Neuronal stem cell (in vitro differentiated cells): ENCODE measurements around the gene ADTRP.

Source experiments
- DNase-seq: peaks from one replicate; pipeline ENCODE4 v3.0.0-alpha.2; 2013; ENCODE audit warnings: low spot score
- H2AFZ ChIP-seq: one replicate; pipeline ENCODE4 v1.6.1; 2013; ENCODE audit warnings: mild to moderate bottlenecking, low read length, inconsistent platforms
- H2AK5ac ChIP-seq: 2 replicates; pipeline ENCODE4 v1.6.1; 2013; ENCODE audit warnings: low read depth, mild to moderate bottlenecking, inconsistent platforms, low read length, moderate library complexity, mixed read lengths
- H2BK120ac ChIP-seq: 2 replicates; pipeline ENCODE4 v1.6.1; 2013; ENCODE audit warnings: low read depth, mild to moderate bottlenecking, inconsistent platforms, low read length, moderate library complexity, mixed read lengths
- H2BK12ac ChIP-seq: one replicate; pipeline ENCODE4 v1.6.1; 2013; ENCODE audit warnings: low read length, inconsistent platforms
- H2BK15ac ChIP-seq: 2 replicates; pipeline ENCODE4 v1.6.1; 2013; ENCODE audit warnings: mild to moderate bottlenecking, low read length, inconsistent platforms, mixed read lengths
- H2BK5ac ChIP-seq: one replicate; pipeline ENCODE4 v1.6.1; 2013; ENCODE audit warnings: inconsistent platforms, mild to moderate bottlenecking, low read length, moderate library complexity
- H3K14ac ChIP-seq: one replicate; pipeline ENCODE4 v1.6.1; 2013; ENCODE audit warnings: low read length, inconsistent platforms
- H3K18ac ChIP-seq: 2 replicates; pipeline ENCODE4 v1.6.1; 2013; ENCODE audit warnings: low read length, inconsistent platforms
- H3K23ac ChIP-seq: 2 replicates; pipeline ENCODE4 v1.6.1; 2013; ENCODE audit warnings: low read depth, mild to moderate bottlenecking, mixed read lengths, low read length, inconsistent platforms; ENCODE audit not compliant: poor library complexity
- H3K27ac ChIP-seq: replicated peaks from 3 replicates; pipeline ENCODE4 v1.5.1; 2013; ENCODE audit warnings: low read length, inconsistent platforms
- H3K27me3 ChIP-seq, 3 experiments: 2 replicates each; pipeline ENCODE4 v1.6.1; 2013; ENCODE audit warnings: low read length in 3 of 3, mild to moderate bottlenecking in 2 of 3, inconsistent platforms in 1 of 3, low read depth in 1 of 3, mixed read lengths in 1 of 3, moderate library complexity in 1 of 3; ENCODE audit not compliant: control insufficient read depth in 3 of 3, insufficient read depth in 3 of 3
- H3K36me3 ChIP-seq, 2 donors: replicated peaks in 1 of 2; 2 replicates each; pipeline ENCODE4 v1.6.1; 2013; ENCODE audit warnings: low read length in 2 of 2; ENCODE audit not compliant: control insufficient read depth in 2 of 2, insufficient read depth in 2 of 2
- H3K4ac ChIP-seq: 2 replicates; pipeline ENCODE4 v1.6.1; 2013; ENCODE audit warnings: inconsistent platforms, mild to moderate bottlenecking, low read length, moderate library complexity
- H3K4me1 ChIP-seq, 2 donors: 1 replicate in 1 of 2; 2 replicates in 1 of 2; pipeline ENCODE4 v1.6.1; 2013; ENCODE audit warnings: low read length in 2 of 2, low read depth in 1 of 2; ENCODE audit not compliant: control insufficient read depth in 2 of 2, insufficient read depth in 1 of 2
- H3K4me2 ChIP-seq: one replicate; pipeline ENCODE4 v1.6.1; 2013; ENCODE audit warnings: mild to moderate bottlenecking, low read length, inconsistent platforms; ENCODE audit not compliant: insufficient read depth, poor library complexity, severe bottlenecking
- H3K4me3 ChIP-seq, 2 donors: 2 replicates each; pipeline ENCODE4 v1.5.1; 2013; ENCODE audit warnings: low read length in 2 of 2, mild to moderate bottlenecking in 2 of 2, inconsistent platforms in 1 of 2, moderate library complexity in 1 of 2
- H3K79me1 ChIP-seq: one replicate; pipeline ENCODE4 v1.6.1; 2013; ENCODE audit warnings: low read depth, mild to moderate bottlenecking, inconsistent platforms, low read length, moderate library complexity
- H3K9ac ChIP-seq: one replicate; pipeline ENCODE4 v1.6.1; 2013; ENCODE audit warnings: mild to moderate bottlenecking, low read depth, low read length, inconsistent platforms; ENCODE audit not compliant: poor library complexity
- H3K9me3 ChIP-seq, 2 donors: replicated peaks in 1 of 2; 2 replicates each; pipeline versions ENCODE3 to v1.6.1; 2013; ENCODE audit warnings: low read length in 2 of 2, mild to moderate bottlenecking in 2 of 2, inconsistent platforms in 1 of 2, low read depth in 1 of 2, mixed read lengths in 1 of 2, moderate library complexity in 1 of 2; ENCODE audit not compliant: control insufficient read depth in 2 of 2, insufficient read depth in 1 of 2
- H4K8ac ChIP-seq: one replicate; pipeline ENCODE4 v1.6.1; 2013; ENCODE audit warnings: low read depth, mild to moderate bottlenecking, inconsistent platforms, low read length, moderate library complexity
- H4K91ac ChIP-seq: one replicate; pipeline ENCODE4 v1.6.1; 2013; ENCODE audit warnings: low read length, low read depth, mild to moderate bottlenecking, inconsistent platforms; ENCODE audit not compliant: poor library complexity
- WGBS, 2 donors: extraction: QIAGEN DNeasy Blood & Tissue Kit; methylation state at CpG; one replicate each; pipeline ENCODE4 v1.1.7; 2013; ENCODE audit warnings: missing lambda C conversion rate in 2 of 2, mixed read lengths in 1 of 2; ENCODE audit not compliant: insufficient read length in 2 of 2, insufficient replicate concordance in 1 of 2; ENCODE audit errors: extremely low coverage in 2 of 2; 5-methylcytosine and 5-hydroxymethylcytosine counted together

The ADTRP gene

GRCh38 chr6:11785774-11786579, 7.4 kb upstream of the ADTRP start:
- Histone ChIP-seq H3K18ac (peak overlapping the region; percentile 33), H3K27ac (no peak overlapping the region), H3K36me3 (no peaks in the 10 kb centered on the region), H2AK5ac (no peak overlapping the region), H4K8ac (no peak overlapping the region), H2BK15ac (no peak overlapping the region), H3K79me1 (no peaks in the 10 kb centered on the region), H2BK12ac (no peak overlapping the region), H3K4ac (no peak overlapping the region), H3K14ac (no peak overlapping the region), H2BK5ac (no peak overlapping the region), H3K4me2 (no peak overlapping the region), H3K27me3 (no peaks in the 10 kb centered on the region), H2AFZ (no peak overlapping the region), H3K9ac (no peak overlapping the region), H4K91ac (no peak overlapping the region), H3K23ac (peak overlapping the region; percentile 45), H3K4me3 (no peak overlapping the region), H3K9me3 (no peaks in the 10 kb centered on the region), H3K4me1 (peaks cover 0 to 6% of the 10 kb centered on the region in 2 donors), H2BK120ac (no peak overlapping the region)
- WGBS, 2 donors, result no CpG with 5 or more reads among the region's 14 CpGs
- no peak for DNase-seq

GRCh38 chr6:11785415-11785773, 6.8 kb upstream of the ADTRP start:
- no peak overlapping the region for H3K18ac ChIP-seq
- no peak overlapping the region for H3K4me2 ChIP-seq
- no peak overlapping the region for H3K9ac ChIP-seq
- H3K79me1 ChIP-seq, result no peaks in the 10 kb centered on the region
- WGBS, 2 donors, result no CpG with 5 or more reads among the region's 5 CpGs
- no peak overlapping the region for H4K91ac ChIP-seq
- H2BK12ac ChIP-seq, result no peak overlapping the region
- no peak for DNase-seq
- H3K9me3 ChIP-seq, result no peaks in the 10 kb centered on the region
- H2BK5ac ChIP-seq, result no peak overlapping the region
- no peak overlapping the region for H3K4ac ChIP-seq
- H3K36me3 ChIP-seq, result no peaks in the 10 kb centered on the region
- H3K14ac ChIP-seq, result no peak overlapping the region
- H3K4me3 ChIP-seq, result no peak overlapping the region
- H3K23ac ChIP-seq, result no peak overlapping the region
- no peak overlapping the region for H2BK15ac ChIP-seq
- no peak overlapping the region for H2AK5ac ChIP-seq
- H3K4me1 ChIP-seq, result no peaks in the 10 kb centered on the region
- H4K8ac ChIP-seq, result no peak overlapping the region
- H3K27ac ChIP-seq, result no peak overlapping the region
- H2AFZ ChIP-seq, result no peak overlapping the region
- H2BK120ac ChIP-seq, result no peak overlapping the region
- H3K27me3 ChIP-seq, result no peaks in the 10 kb centered on the region

- H3K27ac ChIP-seq, result no peak overlapping the region
- H3K23ac ChIP-seq, result no peak overlapping the region
- H3K27me3 ChIP-seq, result no peaks in the 10 kb centered on the region
- no peak overlapping the region for H2BK12ac ChIP-seq
- H2BK120ac ChIP-seq, result no peak overlapping the region
- H2BK5ac ChIP-seq, result no peak overlapping the region
- WGBS, 2 donors, result no CpG with 5 or more reads among the region's 7 CpGs
- H3K36me3 ChIP-seq, result no peaks in the 10 kb centered on the region
- no peak overlapping the region for H3K9ac ChIP-seq
- no peak overlapping the region for H3K18ac ChIP-seq
- H3K79me1 ChIP-seq, result no peaks in the 10 kb centered on the region
- H3K4ac ChIP-seq, result no peak overlapping the region
- DNase-seq, result no peak
- no peak overlapping the region for H2AK5ac ChIP-seq
- H4K91ac ChIP-seq, result no peak overlapping the region
- no peak overlapping the region for H3K4me2 ChIP-seq
- no peak overlapping the region for H2BK15ac ChIP-seq
- no peak overlapping the region for H2AFZ ChIP-seq
- H4K8ac ChIP-seq, result no peak overlapping the region
- peaks cover 2% of the 10 kb centered on the region in 2 donors for H3K4me1 ChIP-seq
- H3K4me3 ChIP-seq, result no peak overlapping the region
- no peak overlapping the region for H3K14ac ChIP-seq
- H3K9me3 ChIP-seq, result no peaks in the 10 kb centered on the region
Measured at GRCh38 chr6:11784341-11784740, 5.7 kb upstream of the ADTRP start.

GRCh38 chr6:11783524-11784064, 5.0 kb upstream of the ADTRP start:
- no peak for DNase-seq
- Histone ChIP-seq H3K4me1 (peaks cover 3% of the 10 kb centered on the region in 2 donors), H4K91ac (no peak overlapping the region), H2BK5ac (no peak overlapping the region), H3K4me2 (no peak overlapping the region), H3K4ac (no peak overlapping the region), H3K18ac (no peak overlapping the region), H4K8ac (no peak overlapping the region), H3K9me3 (no peaks in the 10 kb centered on the region), H3K9ac (no peak overlapping the region), H2AK5ac (no peak overlapping the region), H3K23ac (no peak overlapping the region), H3K36me3 (no peaks in the 10 kb centered on the region), H3K27ac (no peak overlapping the region), H3K79me1 (no peaks in the 10 kb centered on the region), H2BK15ac (no peak overlapping the region), H2BK12ac (no peak overlapping the region), H2BK120ac (no peak overlapping the region), H3K4me3 (no peak overlapping the region), H3K27me3 (no peaks in the 10 kb centered on the region), H3K14ac (no peak overlapping the region), H2AFZ (no peak overlapping the region)
- no CpG with 5 or more reads among the region's 6 CpGs for WGBS, 2 donors
